OCI-LY1 (cell line): ENCODE data around the gene GNAT3.

Source experiments
- H2AFZ ChIP-seq: fragments of 200-600 bp; sonication (generic), shearing (Covaris generic); 2 replicates; pipeline ENCODE4 v1.6.0; 2014; ENCODE audit warnings: antibody characterized with exemption, mild to moderate bottlenecking, low read length
- H3F3A ChIP-seq: fragments of 200-600 bp; sonication (generic), shearing (Covaris generic); 2 replicates; pipeline ENCODE4 v1.6.0; 2014; ENCODE audit warnings: mild to moderate bottlenecking, antibody characterized with exemption, low read length, moderate library complexity; ENCODE audit not compliant: insufficient read depth
- H3K27ac ChIP-seq: fragments of 200-600 bp; sonication (generic); 2 replicates; pipeline ENCODE4 v1.5.1; 2014; ENCODE audit warnings: low read length, mixed run types, mild to moderate bottlenecking, low read depth; ENCODE audit not compliant: poor library complexity, severe bottlenecking
- H3K27me3 ChIP-seq: fragments of 200-600 bp; sonication (generic); 2 replicates; pipeline ENCODE4 v1.6.0; 2014; ENCODE audit warnings: antibody characterized with exemption, mild to moderate bottlenecking, low read length, moderate library complexity; ENCODE audit not compliant: insufficient read depth
- H3K36me3 ChIP-seq: fragments of 200-600 bp; sonication (generic); 2 replicates; pipeline ENCODE4 v1.6.1; 2014; ENCODE audit warnings: mild to moderate bottlenecking, antibody characterized with exemption, low read length, moderate library complexity, mixed read lengths; ENCODE audit not compliant: insufficient read depth
- H3K4me1 ChIP-seq: fragments of 200-600 bp; sonication (generic); 2 replicates; pipeline ENCODE4 v1.5.1; 2014; ENCODE audit warnings: mild to moderate bottlenecking, low read length, moderate library complexity; ENCODE audit not compliant: insufficient read depth, severe bottlenecking
- H3K4me2 ChIP-seq: fragments of 200-600 bp; sonication (generic), shearing (Covaris generic); 2 replicates; pipeline ENCODE4 v1.6.1; 2014; ENCODE audit warnings: low read length
- H3K4me3 ChIP-seq: fragments of 200-600 bp; sonication (generic); 2 replicates; pipeline ENCODE4 v1.5.1; 2014; ENCODE audit warnings: low read length, low read depth, mild to moderate bottlenecking, mixed read lengths; ENCODE audit not compliant: poor library complexity, severe bottlenecking
- H3K79me2 ChIP-seq: fragments of 200-600 bp; shearing (Covaris generic); 2 replicates; pipeline ENCODE4 v1.6.1; 2016; ENCODE audit warnings: mixed run types, low read length, mixed read lengths; ENCODE audit not compliant: insufficient read depth
- H3K9ac ChIP-seq: fragments of 200-600 bp; sonication (generic), shearing (Covaris generic); 2 replicates; pipeline ENCODE4 v1.6.1; 2014; ENCODE audit warnings: mild to moderate bottlenecking, low read length, mixed read lengths
- H3K9me2 ChIP-seq: fragments of 200-600 bp; sonication (generic), shearing (Covaris generic); 2 replicates; pipeline ENCODE4 v1.6.1; 2014; ENCODE audit warnings: low read depth, mild to moderate bottlenecking, low read length, mixed read lengths
- H3K9me3 ChIP-seq: fragments of 200-600 bp; shearing (Covaris generic); 2 replicates; pipeline ENCODE4 v1.6.1; 2014; ENCODE audit warnings: low read length, mixed read lengths
- H4K20me1 ChIP-seq: fragments of 200-600 bp; sonication (generic), shearing (Covaris generic); 2 replicates; pipeline ENCODE4 v1.6.0; 2016; ENCODE audit warnings: mild to moderate bottlenecking, low read length; ENCODE audit not compliant: insufficient read depth
- CTCF ChIP-seq: fragments of 200-600 bp; sonication (generic), shearing (Covaris generic); IDR thresholded peaks from 2 replicates; pipeline ENCODE4 v1.5.1; 2017; ENCODE audit warnings: mild to moderate bottlenecking, antibody characterized with exemption, low read length, moderate library complexity, mixed read lengths
- EZH2 ChIP-seq: fragments of 200-600 bp; sonication (generic), shearing (Covaris generic); IDR thresholded peaks from 2 replicates; pipeline ENCODE4 v1.8.0; 2017; ENCODE audit warnings: borderline replicate concordance, mixed run types, mild to moderate bottlenecking, antibody characterized with exemption, low read length, moderate library complexity, mixed read lengths

Gene GNAT3

GRCh38 chr7:80432166-80432565, 79.7 kb downstream of the GNAT3 start:
- H4K20me1 ChIP-seq: no peaks in the 10 kb centered on the region
- no peaks in the 10 kb centered on the region for H3K36me3 ChIP-seq
- H3K4me1 ChIP-seq: no peaks in the 10 kb centered on the region
- H3K27ac ChIP-seq: no peak overlapping the region
- H3K9ac ChIP-seq: no peak overlapping the region
- H3K9me3 ChIP-seq: no peaks in the 10 kb centered on the region
- H3K79me2 ChIP-seq: no peaks in the 10 kb centered on the region
- H3K4me2 ChIP-seq: no peak overlapping the region
- H3K27me3 ChIP-seq: no peaks in the 10 kb centered on the region
- H2AFZ ChIP-seq: no peak overlapping the region
- H3K4me3 ChIP-seq: no peak overlapping the region
- no peaks in the 10 kb centered on the region for H3F3A ChIP-seq
- TF ChIP-seq CTCF (no peak), EZH2 (no peak)
- no peaks in the 10 kb centered on the region for H3K9me2 ChIP-seq

- Histone ChIP-seq H3K27ac (no peak overlapping the region), H2AFZ (no peak overlapping the region), H3K9me3 (no peaks in the 10 kb centered on the region), H4K20me1 (no peaks in the 10 kb centered on the region), H3K9me2 (no peaks in the 10 kb centered on the region), H3K4me1 (no peaks in the 10 kb centered on the region), H3F3A (no peaks in the 10 kb centered on the region), H3K4me3 (no peak overlapping the region), H3K79me2 (no peaks in the 10 kb centered on the region), H3K4me2 (no peak overlapping the region), H3K27me3 (no peaks in the 10 kb centered on the region), H3K36me3 (no peaks in the 10 kb centered on the region), H3K9ac (no peak overlapping the region)
- TF ChIP-seq CTCF (no peak), EZH2 (no peak)
These were observed 82.7 kb downstream of the GNAT3 start for GRCh38 chr7:80429181-80429580.

GRCh38 chr7:80428161-80429054, 83.5 kb downstream of the GNAT3 start:
- H3K4me3 ChIP-seq: no peak overlapping the region
- no peaks in the 10 kb centered on the region for H3F3A ChIP-seq
- no peak overlapping the region for H3K27ac ChIP-seq
- no peaks in the 10 kb centered on the region for H3K27me3 ChIP-seq
- H3K4me1 ChIP-seq: no peaks in the 10 kb centered on the region
- no peaks in the 10 kb centered on the region for H3K79me2 ChIP-seq
- H3K9me3 ChIP-seq: no peaks in the 10 kb centered on the region
- TF ChIP-seq CTCF (peak; percentile 55; the same call in 1 of the 2 replicates), EZH2 (no peak)
- no peaks in the 10 kb centered on the region for H3K36me3 ChIP-seq
- no peaks in the 10 kb centered on the region for H3K9me2 ChIP-seq
- H3K9ac ChIP-seq: no peak overlapping the region
- no peak overlapping the region for H2AFZ ChIP-seq
- H4K20me1 ChIP-seq: no peaks in the 10 kb centered on the region
- no peak overlapping the region for H3K4me2 ChIP-seq
